ENCODE measurements around the gene NCOA1. TPM values are rescaled to one million over a fixed set of nuclear protein-coding genes. Genes with fewer than 3 reads are reported as not detected.

Gene NCOA1
- total RNA-seq, 1 experiment from 2014 or later, result 15.4 TPM

GRCh38 chr2:24717263-24717951 lies 226.4 kb downstream of the NCOA1 start:
- no TSS peak for BruUV-seq (replicated peaks)
- ChIA-PET POLR2A (interaction anchor here (0.7 kb wide), 1 partner anchor 59 kb away, joined by 3 read pairs; no protein-coding TSS in a partner anchor), CTCF (no interaction called here)
- no peaks in the 10 kb centered on the region for H3K9me3 Mint-ChIP-seq (ENCODE audit: unreplicated experiment)
- no peaks in the 10 kb centered on the region for H3K27me3 Mint-ChIP-seq (ENCODE audit: insufficient read depth, unreplicated experiment)
- intact Hi-C loops (cut with micrococcal nuclease), result no loop called here
- peaks cover 11% of the 10 kb centered on the region for H3K4me1 Mint-ChIP-seq (ENCODE audit: insufficient read depth, unreplicated experiment)
- no peak for TF ChIP-seq CTCF (IDR thresholded peaks at IDR 0.05; ENCODE audit: unreplicated experiment)
- H3K4me3 Mint-ChIP-seq (ENCODE audit: unreplicated experiment), result no peak overlapping the region
- no peak for DNase-seq (ENCODE audit: unreplicated experiment)
- no peak overlapping the region for H3K27ac Mint-ChIP-seq (ENCODE audit: low read depth, unreplicated experiment)
- H3K36me3 Mint-ChIP-seq (ENCODE audit: insufficient read depth, unreplicated experiment), result peaks cover 17% of the 10 kb centered on the region

- ChIA-PET CTCF (interaction anchor here (0.7 to 2.6 kb wide), 3 partner anchors 57 to 411 kb away, joined by 3 to 6 read pairs (median 4); no protein-coding TSS in a partner anchor), POLR2A (no interaction called here)
- Mint-ChIP-seq H3K36me3 (ENCODE audit: insufficient read depth, unreplicated experiment) (peaks cover 12% of the 10 kb centered on the region), H3K4me3 (ENCODE audit: unreplicated experiment) (no peak overlapping the region), H3K27ac (ENCODE audit: low read depth, unreplicated experiment) (no peak overlapping the region), H3K27me3 (ENCODE audit: insufficient read depth, unreplicated experiment) (no peaks in the 10 kb centered on the region), H3K4me1 (ENCODE audit: insufficient read depth, unreplicated experiment) (peaks cover 11% of the 10 kb centered on the region), H3K9me3 (ENCODE audit: unreplicated experiment) (no peaks in the 10 kb centered on the region)
- intact Hi-C loops (cut with micrococcal nuclease), result no loop called here
- no TSS peak for BruUV-seq (replicated peaks)
- DNase-seq (ENCODE audit: unreplicated experiment), result no peak
- no peak for TF ChIP-seq CTCF (IDR thresholded peaks at IDR 0.05; ENCODE audit: unreplicated experiment)
These were observed 229.3 kb downstream of the NCOA1 start for GRCh38 chr2:24720310-24720709.

- Mint-ChIP-seq H3K27me3 (ENCODE audit: insufficient read depth, unreplicated experiment) (no peaks in the 10 kb centered on the region), H3K4me1 (ENCODE audit: insufficient read depth, unreplicated experiment) (peaks cover 11% of the 10 kb centered on the region), H3K4me3 (ENCODE audit: unreplicated experiment) (no peak overlapping the region), H3K36me3 (ENCODE audit: insufficient read depth, unreplicated experiment) (peaks cover 12% of the 10 kb centered on the region), H3K27ac (ENCODE audit: low read depth, unreplicated experiment) (peak overlapping the region; percentile 24), H3K9me3 (ENCODE audit: unreplicated experiment) (no peaks in the 10 kb centered on the region)
- POLR2A ChIA-PET, result interaction anchor here (0.6 kb wide), 1 partner anchor 20 kb away, joined by 3 read pairs; no protein-coding TSS in a partner anchor
- intact Hi-C loops (cut with micrococcal nuclease), result no loop called here
- CTCF ChIA-PET, result interaction anchor here (0.6 to 2.6 kb wide), 2 partner anchors 14 to 312 kb away, joined by 3 to 6 read pairs; no protein-coding TSS in a partner anchor
- no peak for TF ChIP-seq CTCF (IDR thresholded peaks at IDR 0.05; ENCODE audit: unreplicated experiment)
- BruUV-seq (replicated peaks), result no TSS peak
- peak; percentile 79 for DNase-seq (ENCODE audit: unreplicated experiment)
These were observed 230.4 kb downstream of the NCOA1 start for GRCh38 chr2:24721470-24721869.

GRCh38 chr2:24722141-24722790 lies 231.2 kb downstream of the NCOA1 start:
- CTCF ChIA-PET, result interaction anchor here (0.6 to 2.6 kb wide), 2 partner anchors 313 to 780 kb away, joined by 3 to 6 read pairs; no protein-coding TSS in a partner anchor
- intact Hi-C loops (cut with micrococcal nuclease), result no loop called here
- H3K4me3 Mint-ChIP-seq (ENCODE audit: unreplicated experiment), result no peak overlapping the region
- no TSS peak for BruUV-seq (replicated peaks)
- peaks cover 11% of the 10 kb centered on the region for H3K4me1 Mint-ChIP-seq (ENCODE audit: insufficient read depth, unreplicated experiment)
- H3K9me3 Mint-ChIP-seq (ENCODE audit: unreplicated experiment), result no peaks in the 10 kb centered on the region
- H3K27me3 Mint-ChIP-seq (ENCODE audit: insufficient read depth, unreplicated experiment), result no peaks in the 10 kb centered on the region
- H3K27ac Mint-ChIP-seq (ENCODE audit: low read depth, unreplicated experiment), result no peak overlapping the region
- no peak for TF ChIP-seq CTCF (IDR thresholded peaks at IDR 0.05; ENCODE audit: unreplicated experiment)
- POLR2A ChIA-PET, result interaction anchor here (0.6 kb wide), 1 partner anchor 21 kb away, joined by 3 read pairs; no protein-coding TSS in a partner anchor
- no peak for DNase-seq (ENCODE audit: unreplicated experiment)
- peaks cover 15% of the 10 kb centered on the region for H3K36me3 Mint-ChIP-seq (ENCODE audit: insufficient read depth, unreplicated experiment)

Data from MCF 10A (cell line).